ENCODE measurements around the gene NSUN2. TPM values are rescaled to one million over a fixed set of nuclear protein-coding genes. Genes with fewer than 3 reads are reported as not detected.

Gene NSUN2
- total and polyA plus RNA-seq, 4 donors = 36.6 to 52.7 (median 44.1) TPM

GRCh38 chr5:6626508-6626907 is 6.3 kb downstream of the NSUN2 start:
- Histone ChIP-seq H3K9me3 (ENCODE audit: control insufficient read depth in 4 of 4, insufficient read depth in 3 of 4, low read length in 3 of 4) (peaks cover 0 to 3% (median 1%) of the 10 kb centered on the region in 4 donors), H3K27me3 (ENCODE audit: control insufficient read depth in 3 of 3, insufficient read depth in 3 of 3, low read length in 2 of 3) (no peaks in the 10 kb centered on the region), H3K27ac (ENCODE audit: low read depth in 1 of 2, low read length in 1 of 2) (no peak overlapping the region), H3K4me1 (ENCODE audit: control insufficient read depth in 5 of 5, insufficient read depth in 5 of 5, low read length in 5 of 5) (peaks cover 0 to 3% (median under 1%) of the 10 kb centered on the region in 5 donors), H3K36me3 (ENCODE audit: control insufficient read depth in 4 of 4, insufficient read depth in 4 of 4, low read length in 4 of 4) (peaks cover 22 to 48% (median 33%) of the 10 kb centered on the region in 4 donors), H3K9ac (ENCODE audit: insufficient read depth in 1 of 2, low read length in 2 of 2) (no peak overlapping the region), H3K4me3 (no peak overlapping the region)
- no peak for TF ChIP-seq CTCF (IDR thresholded peaks at IDR 0.05; ENCODE audit: control extremely low read depth, extremely low read depth)
- WGBS, 2 donors = 94 to 95% methylated on average over 10 of the region's 10 CpGs
- DNase-seq (no peak), ATAC-seq (ENCODE audit: insufficient read depth, low FRiP score) (no peak)

- H3K4me1 ChIP-seq (ENCODE audit: control insufficient read depth in 5 of 5, insufficient read depth in 5 of 5, low read length in 5 of 5) = no peaks in the 10 kb centered on the region
- peaks cover 0 to 3% (median 1%) of the 10 kb centered on the region in 4 donors for H3K9me3 ChIP-seq (ENCODE audit: control insufficient read depth in 4 of 4, insufficient read depth in 3 of 4, low read length in 3 of 4)
- TF ChIP-seq CTCF (IDR thresholded peaks at IDR 0.05; ENCODE audit: control extremely low read depth, extremely low read depth) = no peak
- 82 to 97% methylated on average over 3 of the region's 3 CpGs for WGBS, 2 donors
- ATAC-seq (ENCODE audit: insufficient read depth, low FRiP score) (no peak), DNase-seq (no peak)
- H3K9ac ChIP-seq (ENCODE audit: insufficient read depth in 1 of 2, low read length in 2 of 2) = no peak overlapping the region
- peaks cover 26 to 57% (median 43%) of the 10 kb centered on the region in 4 donors for H3K36me3 ChIP-seq (ENCODE audit: control insufficient read depth in 4 of 4, insufficient read depth in 4 of 4, low read length in 4 of 4)
- H3K27ac ChIP-seq (ENCODE audit: low read depth in 1 of 2, low read length in 1 of 2) = no peak overlapping the region
- H3K27me3 ChIP-seq (ENCODE audit: control insufficient read depth in 3 of 3, insufficient read depth in 3 of 3, low read length in 2 of 3) = no peaks in the 10 kb centered on the region
- no peak overlapping the region for H3K4me3 ChIP-seq
These were observed 8.9 kb downstream of the NSUN2 start for GRCh38 chr5:6623941-6624340.

DNA sequence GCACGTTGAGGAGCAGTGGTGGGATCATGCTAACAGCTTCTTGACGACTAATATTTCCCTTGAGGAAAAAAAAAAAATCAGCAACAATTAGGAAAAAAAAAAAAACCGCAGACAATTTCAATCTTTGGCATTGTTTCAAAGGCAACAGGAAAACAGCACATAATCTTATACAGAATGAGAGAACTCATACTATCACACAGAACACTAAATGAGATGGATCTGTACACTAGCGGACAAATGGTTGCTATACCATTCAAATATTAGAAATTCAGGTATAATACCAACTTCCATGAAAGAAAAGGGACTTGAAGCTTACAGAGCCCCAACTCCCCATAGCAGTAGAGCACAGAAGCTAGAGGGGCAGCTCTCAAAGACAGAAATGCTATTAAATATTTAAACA is 9.6 kb downstream of the NSUN2 start:
- Histone ChIP-seq H3K9ac (ENCODE audit: insufficient read depth in 1 of 2, low read length in 2 of 2) (no peak overlapping the region), H3K9me3 (ENCODE audit: control insufficient read depth in 4 of 4, insufficient read depth in 3 of 4, low read length in 3 of 4) (peaks cover 0 to 3% (median 1%) of the 10 kb centered on the region in 4 donors), H3K36me3 (ENCODE audit: control insufficient read depth in 4 of 4, insufficient read depth in 4 of 4, low read length in 4 of 4) (peaks cover 29 to 53% (median 45%) of the 10 kb centered on the region in 4 donors), H3K27ac (ENCODE audit: low read depth in 1 of 2, low read length in 1 of 2) (no peak overlapping the region), H3K4me1 (ENCODE audit: control insufficient read depth in 5 of 5, insufficient read depth in 5 of 5, low read length in 5 of 5) (no peaks in the 10 kb centered on the region), H3K4me3 (no peak overlapping the region), H3K27me3 (ENCODE audit: control insufficient read depth in 3 of 3, insufficient read depth in 3 of 3, low read length in 2 of 3) (no peaks in the 10 kb centered on the region)
- DNase-seq = no peak
- WGBS, 2 donors = 84 to 88% methylated on average over 4 of the region's 4 CpGs
- no peak for ATAC-seq (ENCODE audit: insufficient read depth, low FRiP score)
- TF ChIP-seq CTCF (IDR thresholded peaks at IDR 0.05; ENCODE audit: control extremely low read depth, extremely low read depth) = no peak

DNA sequence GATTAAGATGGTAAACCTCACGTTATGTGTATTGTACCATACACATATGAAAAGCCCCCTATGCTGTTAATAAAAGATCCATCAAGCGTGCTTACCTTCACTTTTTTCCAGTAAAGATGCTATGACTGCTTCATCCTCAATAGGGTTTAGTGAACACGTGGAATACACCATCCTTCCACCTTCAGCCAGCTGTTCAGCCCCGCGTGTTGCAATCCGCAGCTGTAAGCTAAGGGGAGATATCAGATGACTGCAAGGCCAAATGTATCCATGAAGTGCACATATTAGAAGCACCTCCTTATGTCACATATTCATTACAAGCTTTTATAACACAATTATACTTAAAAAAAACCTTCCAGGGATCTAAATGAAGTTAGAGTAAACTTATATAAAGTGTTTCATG is 16.2 kb downstream of the NSUN2 start:
- no peaks in the 10 kb centered on the region for H3K4me1 ChIP-seq (ENCODE audit: control insufficient read depth in 5 of 5, insufficient read depth in 5 of 5, low read length in 5 of 5)
- 93% methylated on average over 6 of the region's 6 CpGs for WGBS, 2 donors
- no peak for TF ChIP-seq CTCF (IDR thresholded peaks at IDR 0.05; ENCODE audit: control extremely low read depth, extremely low read depth)
- H3K27ac ChIP-seq (ENCODE audit: low read depth in 1 of 2, low read length in 1 of 2) = no peak overlapping the region
- H3K36me3 ChIP-seq (ENCODE audit: control insufficient read depth in 4 of 4, insufficient read depth in 4 of 4, low read length in 4 of 4) = peaks cover 31 to 60% (median 50%) of the 10 kb centered on the region in 4 donors
- H3K9me3 ChIP-seq (ENCODE audit: control insufficient read depth in 4 of 4, insufficient read depth in 3 of 4, low read length in 3 of 4) = no peaks in the 10 kb centered on the region
- DNase-seq = no peak
- no peaks in the 10 kb centered on the region for H3K27me3 ChIP-seq (ENCODE audit: control insufficient read depth in 3 of 3, insufficient read depth in 3 of 3, low read length in 2 of 3)
- no peak overlapping the region for H3K4me3 ChIP-seq
- no peak overlapping the region for H3K9ac ChIP-seq (ENCODE audit: insufficient read depth in 1 of 2, low read length in 2 of 2)
- ATAC-seq (ENCODE audit: insufficient read depth, low FRiP score) = no peak
